Suprapubic skin (tissue), 4 donors: ENCODE results near the gene RFX7.

Source experiments
- CTCF ChIP-seq, 2 donors: fragments of 200-600 bp in 1 of 2; fragments of 450-650 bp in 1 of 2; sonication (generic) in 1 of 2; IDR thresholded peaks; one replicate each; pipeline ENCODE4 v1.5.1; 2016 to 2019; ENCODE audit warnings: antibody characterized with exemption in 2 of 2, mild to moderate bottlenecking in 1 of 2, moderate library complexity in 1 of 2
- EP300 ChIP-seq: sonication (generic); formaldehyde crosslinking; IDR thresholded peaks from one replicate; pipeline ENCODE4 v1.6.1; 2017; ENCODE audit warnings: antibody characterized with exemption
- POLR2A ChIP-seq, 2 donors: fragments of 450-650 bp; IDR thresholded peaks; one replicate each; pipeline ENCODE4 v1.6.1; 2017; ENCODE audit warnings: antibody characterized with exemption in 2 of 2, mild to moderate bottlenecking in 2 of 2, moderate library complexity in 2 of 2
- POLR2AphosphoS5 ChIP-seq, 3 donors: sonication (generic); formaldehyde crosslinking; IDR thresholded peaks; one replicate each; pipeline ENCODE4 v1.6.1; 2017; ENCODE audit warnings: antibody characterized with exemption in 3 of 3

DNA sequence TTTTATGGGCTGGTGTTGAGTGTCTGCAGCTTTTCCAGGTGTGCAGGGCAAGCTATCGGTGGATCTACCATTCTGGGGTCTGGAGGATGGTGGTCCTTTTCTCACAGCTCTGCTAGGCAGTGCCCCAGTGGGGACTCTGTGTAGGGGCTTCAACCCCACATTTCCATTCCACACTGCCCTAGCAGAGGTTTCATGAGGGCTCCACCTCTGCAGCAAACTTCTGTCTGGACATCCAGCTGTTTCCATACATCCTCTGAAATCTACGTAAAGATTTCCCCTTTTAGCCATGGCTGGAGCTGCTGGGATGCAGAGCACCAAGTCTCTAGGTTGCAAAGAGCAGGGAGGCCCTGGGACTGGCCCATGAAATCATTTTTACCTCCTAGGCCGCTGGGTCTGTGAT, 11.6 kb downstream of the RFX7 start:
- TF ChIP-seq CTCF (IDR thresholded peaks at IDR 0.05), result no peak
- no peak for TF ChIP-seq POLR2AphosphoS5 (IDR thresholded peaks at IDR 0.05)
- TF ChIP-seq EP300, result no peak
- TF ChIP-seq POLR2A (IDR thresholded peaks at IDR 0.05), result no peak
